Thoracic aorta (tissue), 2 donors: Measurements from ENCODE around the gene CCDC74B. TPM values are rescaled to one million over a fixed set of nuclear protein-coding genes. Genes with fewer than 3 reads are reported as not detected.
"Not testable (repeated sequence)": the region's sequence is repeated elsewhere in the genome, so short reads cannot be mapped to it uniquely, and the experiment has no call there.

Experiments used
- ATAC-seq: fragments of 150-250 bp; one replicate; pipeline ENCODE4 v1.8.0; 2017; ENCODE audit warnings: low read depth; ENCODE audit not compliant: insufficient number of reproducible peaks, low FRiP score
- DNase-seq: peaks from one replicate; pipeline ENCODE4 v3.0.0-alpha.2; 2020; ENCODE audit warnings: low spot score
- H3K27ac ChIP-seq, 2 donors: fragments of 200-600 bp; sonication (generic); 1 replicate in 1 of 2; 2 replicates in 1 of 2; pipeline ENCODE4 v1.5.1; 2016; ENCODE audit warnings: mild to moderate bottlenecking in 2 of 2, moderate library complexity in 2 of 2
- H3K27me3 ChIP-seq: fragments of 200-600 bp; sonication (generic); replicated peaks from 2 replicates; pipeline ENCODE4 v1.6.0; 2016; ENCODE audit warnings: mild to moderate bottlenecking; ENCODE audit not compliant: insufficient read depth
- H3K36me3 ChIP-seq: fragments of 200-600 bp; sonication (generic); one replicate; pipeline ENCODE4 v1.5.1; 2016
- H3K4me1 ChIP-seq, 2 donors: fragments of 200-600 bp; sonication (generic); 1 replicate in 1 of 2; 2 replicates in 1 of 2; pipeline versions ENCODE4 v1.5.1 to v1.6.0; 2016; ENCODE audit warnings: low read depth in 2 of 2, mild to moderate bottlenecking in 1 of 2; ENCODE audit not compliant: control insufficient read depth in 1 of 2
- H3K4me3 ChIP-seq: fragments of 200-600 bp; sonication (generic); 2 replicates; pipeline ENCODE4 v1.5.1; 2016; ENCODE audit warnings: mild to moderate bottlenecking
- H3K9me3 ChIP-seq: fragments of 200-600 bp; sonication (generic); 2 replicates; pipeline ENCODE4 v1.5.1; 2016
- total RNA-seq, 2 donors: library from RNA; depleted of rRNA; stranded (reverse); fragments of >200 nt; gene quantifications; one replicate each; pipeline versions ENCODE4 v1.1.0 to v1.2.3, GENCODE V29; 2016
- TF ChIP-seq, protein P1 (sequence below): fragments of 200-600 bp; sonication (generic); IDR thresholded peaks from one replicate; pipeline ENCODE4 v1.5.1; 2019; ENCODE audit warnings: antibody characterized with exemption

The CCDC74B gene
- total RNA-seq, 2 donors from 2014 or later, result 2.0 to 12.4 TPM

DNA sequence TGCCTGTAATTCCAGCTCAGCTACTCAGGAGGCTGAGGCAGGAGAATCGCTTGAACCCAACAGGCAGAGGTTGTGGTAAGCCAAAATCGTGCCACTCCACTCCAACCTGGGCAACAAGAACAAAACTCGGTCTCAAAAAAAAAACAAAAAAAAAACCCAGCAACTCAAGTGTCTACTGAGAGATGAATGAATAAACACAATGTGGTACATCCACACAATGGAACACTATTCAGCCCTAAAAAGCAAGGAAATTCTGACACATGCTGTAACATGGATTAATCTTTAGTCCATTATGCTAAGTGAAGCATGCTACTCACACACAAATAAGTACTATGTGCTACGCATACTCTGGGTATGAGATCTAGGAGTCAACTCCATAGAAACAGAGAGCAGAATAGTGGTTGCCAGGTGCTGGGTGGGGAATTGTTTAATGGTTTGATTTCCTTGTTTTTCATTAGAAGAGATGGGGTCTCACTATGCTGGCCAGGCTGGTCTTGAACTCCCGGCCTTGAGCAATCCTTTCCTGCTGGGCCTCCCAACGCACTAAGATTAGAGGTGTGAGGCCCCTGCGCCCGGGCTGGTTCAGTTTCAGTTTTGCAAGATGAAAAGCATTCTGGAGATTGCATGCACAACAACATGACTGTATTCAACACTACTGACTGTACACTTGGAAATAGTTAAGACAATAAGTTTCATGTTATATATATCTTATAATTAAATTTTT lies 20.5 kb upstream of the CCDC74B start:
- DNase-seq, result no peak
- TF ChIP-seq, protein P1, sequence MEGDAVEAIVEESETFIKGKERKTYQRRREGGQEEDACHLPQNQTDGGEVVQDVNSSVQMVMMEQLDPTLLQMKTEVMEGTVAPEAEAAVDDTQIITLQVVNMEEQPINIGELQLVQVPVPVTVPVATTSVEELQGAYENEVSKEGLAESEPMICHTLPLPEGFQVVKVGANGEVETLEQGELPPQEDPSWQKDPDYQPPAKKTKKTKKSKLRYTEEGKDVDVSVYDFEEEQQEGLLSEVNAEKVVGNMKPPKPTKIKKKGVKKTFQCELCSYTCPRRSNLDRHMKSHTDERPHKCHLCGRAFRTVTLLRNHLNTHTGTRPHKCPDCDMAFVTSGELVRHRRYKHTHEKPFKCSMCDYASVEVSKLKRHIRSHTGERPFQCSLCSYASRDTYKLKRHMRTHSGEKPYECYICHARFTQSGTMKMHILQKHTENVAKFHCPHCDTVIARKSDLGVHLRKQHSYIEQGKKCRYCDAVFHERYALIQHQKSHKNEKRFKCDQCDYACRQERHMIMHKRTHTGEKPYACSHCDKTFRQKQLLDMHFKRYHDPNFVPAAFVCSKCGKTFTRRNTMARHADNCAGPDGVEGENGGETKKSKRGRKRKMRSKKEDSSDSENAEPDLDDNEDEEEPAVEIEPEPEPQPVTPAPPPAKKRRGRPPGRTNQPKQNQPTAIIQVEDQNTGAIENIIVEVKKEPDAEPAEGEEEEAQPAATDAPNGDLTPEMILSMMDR, result no peak
- Histone ChIP-seq H3K4me1 (no peaks in the 10 kb centered on the region), H3K27ac (no peak overlapping the region), H3K27me3 (no peaks in the 10 kb centered on the region), H3K4me3 (no peak overlapping the region), H3K36me3 (peaks cover 31% of the 10 kb centered on the region), H3K9me3 (no peaks in the 10 kb centered on the region)
- ATAC-seq, result no peak

DNA sequence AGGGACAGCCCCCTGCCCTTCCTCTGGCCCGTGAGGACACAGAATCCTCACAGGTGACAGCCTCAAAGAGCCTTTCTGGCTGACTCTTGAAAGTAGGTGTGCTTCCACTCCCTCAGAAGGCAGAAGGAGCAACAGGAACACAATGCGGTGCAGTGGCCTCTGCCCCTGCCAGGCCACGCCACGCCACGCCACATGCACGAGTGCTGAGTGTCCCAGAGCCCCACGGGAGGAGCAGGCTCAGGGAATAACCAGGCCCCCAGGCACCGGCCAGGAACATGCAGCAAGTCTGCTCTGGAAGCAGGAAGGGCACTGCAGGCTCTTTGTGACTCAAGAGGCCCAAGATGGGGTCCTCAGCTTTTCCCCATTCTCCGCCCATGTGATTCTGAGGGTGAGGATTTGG lies 18.1 kb upstream of the CCDC74B start:
- Histone ChIP-seq H3K4me1 (no peaks in the 10 kb centered on the region), H3K27me3 (no peaks in the 10 kb centered on the region), H3K27ac (no peak overlapping the region), H3K4me3 (no peak overlapping the region), H3K9me3 (no peaks in the 10 kb centered on the region), H3K36me3 (peaks cover 31% of the 10 kb centered on the region)
- no peak for DNase-seq
- TF ChIP-seq, protein P1, result no peak
- ATAC-seq, result no peak

DNA sequence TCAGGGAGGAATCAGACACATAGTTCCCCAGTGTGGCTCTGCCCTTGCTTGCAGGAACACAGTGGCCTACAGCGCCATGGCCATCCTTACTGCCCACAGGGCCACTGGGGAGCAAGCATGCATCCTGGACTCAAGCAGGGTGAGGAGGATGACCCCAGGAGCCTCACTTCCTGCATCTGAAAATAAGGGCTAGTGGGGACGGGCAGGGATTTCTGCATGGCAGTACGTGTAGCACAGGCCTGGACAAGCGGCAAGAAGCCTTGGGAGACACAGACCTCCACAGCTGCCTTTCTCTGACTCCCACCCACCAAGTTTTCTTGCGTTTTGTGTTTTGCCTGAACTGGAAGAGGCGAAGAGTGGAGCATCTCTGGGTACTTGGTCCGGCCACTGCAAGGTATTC lies 17.6 kb upstream of the CCDC74B start:
- peaks cover 26% of the 10 kb centered on the region for H3K36me3 ChIP-seq
- not testable (repeated sequence) for H3K9me3 ChIP-seq, ATAC-seq, H3K27me3 ChIP-seq, H3K4me3 ChIP-seq, DNase-seq, H3K27ac ChIP-seq, H3K4me1 ChIP-seq

DNA sequence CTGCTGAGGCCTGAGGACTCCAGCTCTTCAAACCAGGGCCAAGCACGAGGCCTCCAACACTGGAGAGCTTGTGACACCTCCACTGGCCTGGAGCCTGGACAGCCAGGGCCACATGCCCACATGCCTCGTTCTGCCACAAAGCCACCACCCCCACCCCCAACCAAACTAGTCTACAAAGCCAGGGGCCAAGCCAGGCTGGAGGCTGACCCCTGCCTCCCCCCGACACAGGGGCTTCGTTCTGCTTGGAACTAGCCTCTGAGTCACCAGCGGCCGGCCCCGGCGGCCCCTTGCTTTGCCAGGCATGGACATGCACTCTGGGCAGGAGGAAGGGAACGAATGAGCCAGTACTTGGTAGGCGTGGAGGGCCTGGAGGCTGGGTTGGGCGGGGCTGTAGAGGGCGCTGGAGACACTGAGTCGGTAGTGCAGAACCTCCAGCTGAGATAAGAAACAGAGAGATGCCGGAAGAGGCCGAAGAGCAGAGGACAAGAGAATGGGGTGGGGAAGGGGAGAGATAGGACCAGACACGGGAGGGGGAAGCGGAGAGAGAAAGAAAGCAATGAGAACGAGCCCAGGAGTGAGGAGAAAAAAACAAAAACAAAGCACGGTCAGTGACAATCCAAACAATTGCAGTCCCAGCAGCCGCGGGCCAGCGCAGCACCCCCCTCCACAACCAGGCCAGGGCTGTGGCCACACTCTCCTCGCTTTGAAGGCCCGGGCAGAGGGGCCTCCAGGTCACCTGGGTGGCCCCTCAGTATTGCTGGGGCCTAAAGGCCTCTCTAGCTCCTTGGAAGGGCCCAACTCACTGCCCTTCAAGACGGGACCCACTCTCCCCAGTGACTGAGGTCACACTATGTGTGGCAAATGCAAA lies 16.2 kb upstream of the CCDC74B start:
- not testable (repeated sequence) for H3K4me1 ChIP-seq, H3K4me3 ChIP-seq, ATAC-seq, H3K27ac ChIP-seq, DNase-seq, H3K9me3 ChIP-seq, H3K27me3 ChIP-seq
- H3K36me3 ChIP-seq, result peaks cover 19% of the 10 kb centered on the region

DNA sequence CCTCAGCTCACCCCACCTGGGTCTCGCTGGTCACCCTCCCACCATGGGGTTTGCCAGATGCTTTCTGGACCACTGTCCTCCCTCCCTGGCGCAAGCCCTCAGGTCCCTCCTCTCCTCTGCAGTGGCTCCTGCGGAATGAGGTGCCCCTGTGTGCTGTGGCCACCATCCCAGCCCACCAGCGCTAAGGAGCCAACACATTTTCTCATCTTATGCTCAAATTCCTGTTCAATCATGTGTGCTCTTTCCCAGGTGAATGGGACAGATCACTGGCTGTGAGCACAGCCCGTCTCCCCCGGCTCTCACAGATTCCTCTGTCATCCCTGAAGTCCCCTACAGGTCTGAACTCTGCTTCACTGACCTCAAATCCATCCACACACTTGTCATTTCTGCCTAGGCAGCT lies 15.2 kb upstream of the CCDC74B start:
- TF ChIP-seq, protein P1, result no peak
- DNase-seq (no peak), ATAC-seq (no peak)
- no peaks in the 10 kb centered on the region for H3K4me1 ChIP-seq
- peaks cover 17% of the 10 kb centered on the region for H3K36me3 ChIP-seq
- H3K27me3 ChIP-seq, result no peaks in the 10 kb centered on the region
- no peak overlapping the region for H3K27ac ChIP-seq
- no peaks in the 10 kb centered on the region for H3K9me3 ChIP-seq
- H3K4me3 ChIP-seq, result no peak overlapping the region

DNA sequence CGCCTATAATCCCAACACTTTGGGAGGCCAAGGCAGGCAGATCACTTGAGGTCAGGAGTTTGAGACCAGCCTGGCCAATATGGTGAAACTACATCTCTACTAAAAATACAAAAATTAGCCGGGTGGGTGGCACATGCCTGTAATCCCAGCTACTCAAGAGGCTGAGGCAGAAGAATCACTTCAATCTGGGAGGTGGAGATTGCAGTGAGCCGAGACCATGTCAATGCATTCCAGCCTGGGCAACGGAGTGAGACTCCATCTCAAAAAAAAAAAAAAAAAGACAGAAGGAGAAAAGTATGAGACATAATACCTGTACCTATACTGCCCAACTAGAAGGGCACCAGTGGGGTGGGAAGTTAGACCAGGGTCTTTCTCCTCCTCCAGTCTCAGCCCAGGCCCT lies 14.5 kb upstream of the CCDC74B start:
- H3K4me1 ChIP-seq, result not testable (repeated sequence)

More for the DNA sequence above, 14.5 kb upstream of the CCDC74B start:
- H3K4me3 ChIP-seq, H3K9me3 ChIP-seq, ATAC-seq, H3K27me3 ChIP-seq, DNase-seq, H3K27ac ChIP-seq: not testable (repeated sequence)
- peaks cover 18% of the 10 kb centered on the region for H3K36me3 ChIP-seq
